A673 (cell line): ENCODE data around the gene SEM1. TPM values are rescaled to one million over a fixed set of nuclear protein-coding genes. Genes with fewer than 3 reads are reported as not detected.
"Not testable (repeated sequence)": the region's sequence is repeated elsewhere in the genome, so short reads cannot be mapped to it uniquely, and the experiment has no call there.

ENCODE experiments used
- BruUV-seq: library from RNA; stranded (reverse); fragments of 400-500 nt; replicated peaks from 2 replicates; lab custom pipeline; 2021; lab: Mats Ljungman, UMichigan
- CTCF ChIA-PET: fragments of 300-600 bp; sonication (Branson Sonifier 250); formaldehyde crosslinking; loops from one replicate; lab custom pipeline; 2022; ENCODE audit warnings: antibody characterized with exemption; lab: Charles Lee
- POLR2A ChIA-PET: fragments of 300-600 bp; sonication (Branson Sonifier 250); formaldehyde crosslinking; loops from one replicate; lab custom pipeline; 2022; ENCODE audit warnings: antibody characterized with exemption; ENCODE audit not compliant: low non-redundant PET; lab: Charles Lee
- DNase-seq: peaks from one replicate; pipeline ENCODE4 v3.0.0-alpha.2; 2015; ENCODE audit warnings: low spot score
- H3K27ac ChIP-seq: fragments of 200-600 bp; sonication (generic); 2 replicates; pipeline ENCODE4 v1.5.1; 2016; ENCODE audit warnings: mixed run types, low read depth, mild to moderate bottlenecking, mixed read lengths, antibody characterized with exemption, low read length; ENCODE audit not compliant: poor library complexity, severe bottlenecking
- H3K27me3 ChIP-seq: fragments of 200-600 bp; sonication (generic); replicated peaks from 2 replicates; pipeline ENCODE4 v1.6.1; 2017; ENCODE audit warnings: mixed run types, low read depth, mild to moderate bottlenecking, mixed read lengths, antibody characterized with exemption, low read length; ENCODE audit not compliant: insufficient read depth, poor library complexity
- H3K36me3 ChIP-seq: fragments of 200-600 bp; sonication (generic); 2 replicates; pipeline ENCODE4 v1.6.1; 2016; ENCODE audit warnings: mixed run types, mild to moderate bottlenecking, mixed read lengths, antibody characterized with exemption, low read length; ENCODE audit not compliant: insufficient read depth, poor library complexity, severe bottlenecking
- H3K4me1 ChIP-seq: fragments of 200-600 bp; sonication (generic); 2 replicates; pipeline ENCODE4 v1.6.1; 2017; ENCODE audit warnings: mixed run types, mild to moderate bottlenecking, mixed read lengths, antibody characterized with exemption, low read length; ENCODE audit not compliant: insufficient read depth, poor library complexity, severe bottlenecking
- H3K4me3 ChIP-seq: fragments of 200-600 bp; sonication (generic); 2 replicates; pipeline ENCODE4 v1.5.1; 2016; ENCODE audit warnings: low read depth, mixed run types, mild to moderate bottlenecking, mixed read lengths, low read length; ENCODE audit not compliant: poor library complexity, severe bottlenecking
- H3K9me3 ChIP-seq: fragments of 200-600 bp; sonication (generic); 2 replicates; pipeline ENCODE4 v1.6.1; 2016; ENCODE audit warnings: mixed run types, low read depth, mild to moderate bottlenecking, mixed read lengths, antibody characterized with exemption, low read length; ENCODE audit not compliant: poor library complexity, severe bottlenecking
- EZH2 ChIP-seq: fragments of 200-600 bp; sonication (generic); IDR thresholded peaks from 2 replicates; pipeline ENCODE4 v1.6.1; 2017; ENCODE audit warnings: borderline replicate concordance, low read depth, mild to moderate bottlenecking, mixed read lengths, antibody characterized with exemption, low read length; ENCODE audit not compliant: poor library complexity, severe bottlenecking
- intact Hi-C: fragments of 100-400 bp; cut with micrococcal nuclease; formaldehyde crosslinking; loops from one replicate; pipeline ENCODE4 v1.10.0; 2022; ENCODE audit not compliant: unreplicated experiment
- total RNA-seq: library from RNA; stranded (reverse); gene quantifications from 2 replicates; pipeline ENCODE4 v1.2.3, GENCODE V29; 2021
- TF ChIP-seq, protein P1 (sequence below): fragments of 300-800, 200-600 bp; sonication (generic); conservative IDR thresholded peaks from 2 replicates; pipeline ENCODE4 v1.5.1; 2017; ENCODE audit warnings: low read depth, mild to moderate bottlenecking, antibody characterized with exemption, low read length, moderate library complexity, mixed read lengths

SEM1 gene
- total RNA-seq, 1 experiment from 2014 or later, result 122 TPM

- DNase-seq, result no peak
- TF ChIP-seq, protein P1, sequence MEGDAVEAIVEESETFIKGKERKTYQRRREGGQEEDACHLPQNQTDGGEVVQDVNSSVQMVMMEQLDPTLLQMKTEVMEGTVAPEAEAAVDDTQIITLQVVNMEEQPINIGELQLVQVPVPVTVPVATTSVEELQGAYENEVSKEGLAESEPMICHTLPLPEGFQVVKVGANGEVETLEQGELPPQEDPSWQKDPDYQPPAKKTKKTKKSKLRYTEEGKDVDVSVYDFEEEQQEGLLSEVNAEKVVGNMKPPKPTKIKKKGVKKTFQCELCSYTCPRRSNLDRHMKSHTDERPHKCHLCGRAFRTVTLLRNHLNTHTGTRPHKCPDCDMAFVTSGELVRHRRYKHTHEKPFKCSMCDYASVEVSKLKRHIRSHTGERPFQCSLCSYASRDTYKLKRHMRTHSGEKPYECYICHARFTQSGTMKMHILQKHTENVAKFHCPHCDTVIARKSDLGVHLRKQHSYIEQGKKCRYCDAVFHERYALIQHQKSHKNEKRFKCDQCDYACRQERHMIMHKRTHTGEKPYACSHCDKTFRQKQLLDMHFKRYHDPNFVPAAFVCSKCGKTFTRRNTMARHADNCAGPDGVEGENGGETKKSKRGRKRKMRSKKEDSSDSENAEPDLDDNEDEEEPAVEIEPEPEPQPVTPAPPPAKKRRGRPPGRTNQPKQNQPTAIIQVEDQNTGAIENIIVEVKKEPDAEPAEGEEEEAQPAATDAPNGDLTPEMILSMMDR, result no peak
- no peak for TF ChIP-seq EZH2
- Histone ChIP-seq H3K27ac (no peak overlapping the region), H3K27me3 (no peaks in the 10 kb centered on the region), H3K4me1 (peaks cover 9% of the 10 kb centered on the region), H3K9me3 (no peaks in the 10 kb centered on the region), H3K36me3 (peaks cover 3% of the 10 kb centered on the region), H3K4me3 (no peak overlapping the region)
- BruUV-seq, result no TSS peak
- POLR2A ChIA-PET, result no interaction called here
- intact Hi-C loops, result no loop called here
- CTCF ChIA-PET, result no interaction called here
Measured at GRCh38 chr7:96699219-96699871, 10.3 kb downstream of the SEM1 start.

GRCh38 chr7:96698449-96698848, 11.2 kb downstream of the SEM1 start:
- BruUV-seq, POLR2A ChIA-PET, H3K27me3 ChIP-seq, H3K4me3 ChIP-seq, H3K36me3 ChIP-seq, intact Hi-C loops, CTCF ChIA-PET, H3K4me1 ChIP-seq, H3K9me3 ChIP-seq, H3K27ac ChIP-seq, DNase-seq: not testable (repeated sequence)

- no peak overlapping the region for H3K27ac ChIP-seq
- no peak overlapping the region for H3K4me3 ChIP-seq
- TF ChIP-seq, protein P1, result no peak
- no peak for TF ChIP-seq EZH2
- CTCF ChIA-PET, result no interaction called here
- DNase-seq, result no peak
- intact Hi-C loops, result no loop called here
- H3K36me3 ChIP-seq, result peaks cover 15% of the 10 kb centered on the region
- H3K4me1 ChIP-seq, result peaks cover 9% of the 10 kb centered on the region
- H3K9me3 ChIP-seq, result no peaks in the 10 kb centered on the region
- no TSS peak for BruUV-seq
- POLR2A ChIA-PET, result no interaction called here
- no peaks in the 10 kb centered on the region for H3K27me3 ChIP-seq
Measured at GRCh38 chr7:96697822-96698221, 11.8 kb downstream of the SEM1 start.

- Histone ChIP-seq H3K4me1 (peaks cover 9% of the 10 kb centered on the region), H3K4me3 (no peak overlapping the region), H3K27me3 (no peaks in the 10 kb centered on the region), H3K36me3 (peaks cover 27% of the 10 kb centered on the region), H3K9me3 (no peaks in the 10 kb centered on the region), H3K27ac (no peak overlapping the region)
- ChIA-PET CTCF (no interaction called here), POLR2A (no interaction called here)
- TF ChIP-seq, protein P1, result no peak
- TF ChIP-seq EZH2, result no peak
- BruUV-seq, result no TSS peak
- no peak for DNase-seq
- intact Hi-C loops, result no loop called here
Measured at GRCh38 chr7:96695581-96695980, 14.1 kb downstream of the SEM1 start.
